ENCODE results near the gene SLC16A1.

The SLC16A1 gene

DNA sequence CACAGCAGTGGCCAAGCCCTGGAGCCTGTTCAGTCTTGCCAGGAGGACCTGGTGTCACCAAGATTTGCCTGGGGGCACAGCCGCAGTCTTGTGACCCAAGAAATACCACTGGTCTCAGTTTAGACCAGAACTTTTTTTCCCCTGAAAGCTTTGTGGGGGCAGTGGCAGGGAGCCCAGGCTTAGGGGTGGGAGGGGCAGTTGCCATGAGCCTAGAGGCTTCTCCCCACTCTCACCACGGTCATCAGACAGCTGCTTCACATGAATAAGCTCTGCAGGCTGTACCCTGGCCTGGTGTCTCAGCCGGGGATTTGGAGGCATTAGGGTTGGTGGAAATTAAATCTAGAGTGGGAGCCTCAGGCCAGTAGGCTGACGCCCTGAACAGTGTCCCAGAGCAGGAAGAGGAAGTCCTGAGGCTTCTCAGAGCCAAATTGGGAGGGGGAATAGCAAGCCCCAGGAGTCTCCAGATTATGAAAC, 73.7 kb downstream of the SLC16A1 start:
- no peak for DNase-seq (ENCODE audit: low read depth in 2 of 2)

DNA sequence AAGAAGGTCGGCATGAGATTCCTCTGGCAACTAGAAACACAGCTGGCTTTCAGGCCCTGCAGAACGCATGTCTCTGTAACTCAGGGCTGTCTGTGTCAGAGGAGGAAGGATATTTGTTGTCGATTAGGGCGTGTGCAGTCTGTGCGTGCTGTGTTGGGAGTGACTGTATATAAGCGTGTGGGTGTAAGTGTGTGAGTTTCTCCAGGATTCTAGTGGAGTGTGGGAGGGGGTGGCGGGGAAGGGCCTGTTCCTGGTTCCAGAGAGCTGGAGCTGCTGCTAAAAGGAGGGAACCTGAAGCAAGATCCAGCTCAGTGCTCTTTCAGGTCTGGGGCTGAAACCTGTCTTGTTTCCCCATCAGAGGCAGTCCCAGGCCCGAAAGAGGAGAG, 74.3 kb downstream of the SLC16A1 start:
- no peak for DNase-seq (ENCODE audit: low read depth in 2 of 2)

DNA sequence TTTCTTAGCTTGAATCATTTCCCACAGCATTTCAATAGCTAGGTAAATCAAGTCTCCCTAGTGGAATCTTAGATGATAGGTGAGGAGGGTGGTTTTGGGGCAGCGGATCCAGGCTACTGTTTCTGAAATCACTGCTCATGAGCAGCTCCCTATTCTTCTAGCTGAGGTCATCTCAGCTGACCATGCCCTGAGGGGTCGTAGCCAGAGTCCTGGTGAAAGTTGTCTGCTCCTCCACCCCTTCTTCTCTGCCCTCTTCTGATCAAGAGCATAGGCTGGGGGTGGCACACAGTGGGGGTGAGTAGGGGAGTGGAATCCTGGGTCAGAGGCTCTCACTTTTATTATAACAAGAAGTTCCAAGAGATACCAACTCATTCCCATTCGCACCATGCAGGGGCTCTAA, 76.2 kb downstream of the SLC16A1 start:
- no peak for DNase-seq (ENCODE audit: low read depth in 2 of 2)

DNA sequence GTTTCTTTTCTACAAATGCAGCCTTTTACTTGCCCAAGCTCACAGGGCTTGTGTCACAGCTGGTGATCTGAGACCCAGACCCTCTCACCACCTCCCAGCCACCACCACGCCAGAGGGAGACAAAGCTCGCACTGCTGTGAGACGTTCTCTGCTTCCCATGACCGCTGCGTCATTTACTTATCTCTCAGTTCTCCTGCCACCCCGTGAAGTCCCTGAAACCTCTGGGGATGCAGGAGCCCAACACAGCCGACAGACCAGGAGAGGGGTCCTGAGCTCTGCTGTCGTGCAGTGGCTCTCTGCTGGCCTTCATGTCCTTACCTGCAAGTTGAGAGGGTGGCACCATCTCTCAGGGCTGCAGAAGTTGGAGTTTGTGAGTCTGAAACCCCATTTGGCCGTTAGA, 77.7 kb downstream of the SLC16A1 start:
- no peak for DNase-seq (ENCODE audit: low read depth in 2 of 2)

GRCh38 chr1:112877750-112878149, 78.2 kb downstream of the SLC16A1 start:
- DNase-seq (ENCODE audit: low read depth in 2 of 2) = no peak

GRCh38 chr1:112876315-112876714, 79.7 kb downstream of the SLC16A1 start:
- no peak for DNase-seq (ENCODE audit: low read depth in 2 of 2)

GRCh38 chr1:112872551-112872962, 83.4 kb downstream of the SLC16A1 start:
- DNase-seq (ENCODE audit: low read depth in 2 of 2) = no peak

GRCh38 chr1:112870887-112871646, 84.9 kb downstream of the SLC16A1 start:
- DNase-seq (ENCODE audit: low read depth in 2 of 2) = no peak

GRCh38 chr1:112869895-112870294, 86.1 kb downstream of the SLC16A1 start:
- no peak for DNase-seq (ENCODE audit: low read depth in 2 of 2)

- no peak for DNase-seq (ENCODE audit: low read depth in 2 of 2)
These were observed 87.8 kb downstream of the SLC16A1 start for GRCh38 chr1:112868191-112868590.

DNA sequence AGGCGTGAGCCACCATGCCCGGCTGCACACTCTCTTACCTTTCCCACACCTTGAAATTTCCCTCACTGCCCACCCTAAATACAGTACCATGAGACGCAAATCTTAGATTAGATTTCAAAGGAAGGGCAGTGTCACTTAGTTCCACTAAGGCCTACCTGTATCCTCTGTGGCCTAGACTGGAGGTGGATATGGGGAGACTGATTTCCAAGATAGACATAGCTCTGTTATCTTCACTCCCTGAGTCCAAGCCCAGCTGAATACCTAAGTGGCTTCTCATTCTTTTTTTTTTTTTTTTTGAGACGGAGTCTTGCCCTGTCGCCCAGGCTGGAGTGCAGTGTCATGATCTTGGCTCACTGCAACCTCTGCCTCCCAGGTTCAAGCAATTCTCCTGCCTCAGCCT, 89.0 kb downstream of the SLC16A1 start:
- no peak for DNase-seq (ENCODE audit: low read depth in 2 of 2)

GRCh38 chr1:112866151-112866550, 89.8 kb downstream of the SLC16A1 start:
- no peak for DNase-seq (ENCODE audit: low read depth in 2 of 2)

- no peak for DNase-seq (ENCODE audit: low read depth in 2 of 2)
These were observed 93.1 kb downstream of the SLC16A1 start for GRCh38 chr1:112862753-112863426.

Measured in stimulated activated CD4-positive, alpha-beta T cell treated with anti-CD3 and anti-CD28 coated beads, Interleukin-1b, Interleukin-23, amount 100 ng/mL, for 1 hour (primary cell).